ENCODE data around the gene SRP14.
A peak's percentile ranks its signal among the peaks of the same experiment; 100 is the strongest.

The SRP14 gene

DNA sequence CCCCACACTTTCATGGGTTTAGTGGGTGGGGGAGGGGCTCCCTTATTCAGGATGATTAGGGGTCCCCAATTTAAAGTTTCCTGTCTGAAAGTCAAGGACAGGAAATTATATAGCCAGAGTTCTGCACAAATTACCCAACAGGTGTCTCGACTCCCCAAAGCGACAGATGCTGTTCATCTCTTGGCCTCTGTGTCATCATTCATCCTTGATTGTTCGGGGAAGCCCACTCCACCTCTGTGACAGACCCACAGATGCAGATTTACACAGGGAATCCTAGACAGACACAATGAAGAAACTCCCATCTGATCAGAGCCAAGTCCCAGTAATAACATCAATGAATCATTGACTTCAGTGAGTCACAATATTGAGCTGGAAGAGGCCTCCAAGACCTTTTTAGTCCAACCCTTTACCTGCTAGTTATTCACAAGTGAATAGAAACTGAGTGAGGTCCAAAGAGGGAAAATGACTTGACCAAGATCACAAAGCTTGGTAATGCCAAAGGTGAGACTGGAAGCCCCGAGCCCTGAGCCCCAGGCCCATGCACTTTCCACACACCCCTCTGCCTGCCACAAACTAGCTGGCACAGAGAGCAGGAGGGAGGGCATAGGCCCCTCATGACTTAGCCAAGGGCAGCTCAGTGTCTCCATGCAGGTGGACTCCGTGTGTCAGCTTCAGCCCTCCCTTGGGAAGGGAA is 7.9 kb upstream of the SRP14 start:
- Histone ChIP-seq H3K4me1 (peaks cover 13% of the 10 kb centered on the region), H3K4me3 (ENCODE audit: low read depth, low read length) (no peak overlapping the region), H3K36me3 (no peaks in the 10 kb centered on the region), H3K9me3 (no peaks in the 10 kb centered on the region), H3K27me3 (no peaks in the 10 kb centered on the region)
- no peak for DNase-seq
- TF ChIP-seq, protein P1, sequence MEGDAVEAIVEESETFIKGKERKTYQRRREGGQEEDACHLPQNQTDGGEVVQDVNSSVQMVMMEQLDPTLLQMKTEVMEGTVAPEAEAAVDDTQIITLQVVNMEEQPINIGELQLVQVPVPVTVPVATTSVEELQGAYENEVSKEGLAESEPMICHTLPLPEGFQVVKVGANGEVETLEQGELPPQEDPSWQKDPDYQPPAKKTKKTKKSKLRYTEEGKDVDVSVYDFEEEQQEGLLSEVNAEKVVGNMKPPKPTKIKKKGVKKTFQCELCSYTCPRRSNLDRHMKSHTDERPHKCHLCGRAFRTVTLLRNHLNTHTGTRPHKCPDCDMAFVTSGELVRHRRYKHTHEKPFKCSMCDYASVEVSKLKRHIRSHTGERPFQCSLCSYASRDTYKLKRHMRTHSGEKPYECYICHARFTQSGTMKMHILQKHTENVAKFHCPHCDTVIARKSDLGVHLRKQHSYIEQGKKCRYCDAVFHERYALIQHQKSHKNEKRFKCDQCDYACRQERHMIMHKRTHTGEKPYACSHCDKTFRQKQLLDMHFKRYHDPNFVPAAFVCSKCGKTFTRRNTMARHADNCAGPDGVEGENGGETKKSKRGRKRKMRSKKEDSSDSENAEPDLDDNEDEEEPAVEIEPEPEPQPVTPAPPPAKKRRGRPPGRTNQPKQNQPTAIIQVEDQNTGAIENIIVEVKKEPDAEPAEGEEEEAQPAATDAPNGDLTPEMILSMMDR (IDR thresholded peaks at IDR 0.05; ENCODE audit: low read depth, low read length): no peak

DNA sequence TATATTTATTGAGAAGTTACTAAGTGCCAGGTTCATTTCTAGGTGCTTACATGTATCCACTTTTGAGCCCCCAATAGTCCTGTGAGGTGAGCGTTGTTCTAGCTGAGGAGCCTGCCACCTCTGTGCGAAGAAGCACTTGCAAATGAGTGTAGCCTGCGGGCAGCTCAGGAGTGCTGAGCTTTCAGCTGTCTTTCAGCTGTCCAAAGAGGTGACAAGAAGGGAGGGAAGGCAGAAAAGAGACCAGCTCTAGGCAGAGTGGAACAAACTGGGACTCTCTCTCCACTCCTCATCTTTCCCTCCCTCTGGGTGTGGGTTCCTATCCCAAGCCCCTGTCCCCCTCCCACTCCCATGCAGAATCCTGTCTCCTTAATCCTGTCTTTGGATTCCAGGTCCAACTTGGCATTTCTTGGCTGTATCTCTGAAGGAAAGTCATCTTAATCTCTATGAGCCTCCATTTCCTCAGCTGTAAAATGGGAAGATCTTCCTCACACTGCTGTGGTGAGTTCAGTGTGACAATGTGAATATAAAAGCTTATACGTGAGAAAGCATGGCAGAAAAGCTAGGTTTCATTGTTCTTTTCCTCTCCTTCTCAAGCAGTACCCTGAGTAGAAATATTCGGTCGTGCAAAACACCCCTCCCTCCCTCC is 6.7 kb upstream of the SRP14 start:
- no peaks in the 10 kb centered on the region for H3K9me3 ChIP-seq
- DNase-seq: no peak
- H3K27me3 ChIP-seq: no peaks in the 10 kb centered on the region
- peaks cover 13% of the 10 kb centered on the region for H3K4me1 ChIP-seq
- H3K4me3 ChIP-seq (ENCODE audit: low read depth, low read length): no peak overlapping the region
- H3K36me3 ChIP-seq: no peaks in the 10 kb centered on the region
- TF ChIP-seq, protein P1 (IDR thresholded peaks at IDR 0.05; ENCODE audit: low read depth, low read length): no peak

DNA sequence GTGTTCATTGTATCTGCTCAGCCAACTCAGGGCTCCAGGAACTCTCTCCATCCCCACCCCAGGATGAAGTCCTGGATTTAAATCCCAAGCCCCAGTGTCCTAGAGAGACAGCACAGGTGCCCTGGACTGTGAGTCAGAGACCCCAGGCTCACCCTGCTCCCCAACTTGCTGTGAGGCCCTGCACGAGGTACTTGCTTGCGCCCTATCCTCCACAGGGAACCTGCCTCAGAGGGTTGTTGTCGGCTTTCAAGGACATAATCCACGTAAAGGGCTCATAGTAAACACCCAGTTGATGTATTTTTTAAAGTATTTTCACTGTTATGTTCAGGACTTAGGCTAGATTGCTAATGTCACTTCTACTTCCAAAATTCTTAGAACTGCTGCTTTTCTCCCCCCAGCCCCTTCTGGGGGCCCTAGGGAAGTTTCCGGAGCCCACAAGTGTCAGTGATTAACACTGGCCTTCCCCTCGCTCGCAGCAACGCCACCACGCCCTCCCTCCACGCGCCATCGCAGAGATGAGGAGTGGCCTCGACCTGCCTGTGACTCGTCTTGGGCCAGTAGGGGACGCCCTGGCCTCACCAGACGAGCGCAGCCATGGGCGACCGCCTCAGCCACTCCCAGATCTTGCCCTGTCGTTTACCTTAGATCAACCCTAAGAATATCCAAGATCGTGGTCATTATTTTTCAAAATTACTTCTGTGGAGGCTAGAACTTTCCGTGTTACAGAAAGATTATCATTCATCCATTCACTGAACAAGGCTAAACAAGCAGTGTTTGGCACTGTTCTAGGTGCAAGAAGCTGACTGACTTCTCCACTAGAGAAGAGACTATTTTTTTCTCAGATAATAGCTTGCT is 6.0 kb upstream of the SRP14 start:
- peak; percentile 90 for DNase-seq
- Histone ChIP-seq H3K9me3 (no peaks in the 10 kb centered on the region), H3K4me3 (ENCODE audit: low read depth, low read length) (peak overlapping the region; percentile 41), H3K27me3 (no peaks in the 10 kb centered on the region), H3K4me1 (peaks cover 13% of the 10 kb centered on the region), H3K36me3 (no peaks in the 10 kb centered on the region)
- TF ChIP-seq, protein P1 (IDR thresholded peaks at IDR 0.05; ENCODE audit: low read depth, low read length): peak; percentile 89

DNA sequence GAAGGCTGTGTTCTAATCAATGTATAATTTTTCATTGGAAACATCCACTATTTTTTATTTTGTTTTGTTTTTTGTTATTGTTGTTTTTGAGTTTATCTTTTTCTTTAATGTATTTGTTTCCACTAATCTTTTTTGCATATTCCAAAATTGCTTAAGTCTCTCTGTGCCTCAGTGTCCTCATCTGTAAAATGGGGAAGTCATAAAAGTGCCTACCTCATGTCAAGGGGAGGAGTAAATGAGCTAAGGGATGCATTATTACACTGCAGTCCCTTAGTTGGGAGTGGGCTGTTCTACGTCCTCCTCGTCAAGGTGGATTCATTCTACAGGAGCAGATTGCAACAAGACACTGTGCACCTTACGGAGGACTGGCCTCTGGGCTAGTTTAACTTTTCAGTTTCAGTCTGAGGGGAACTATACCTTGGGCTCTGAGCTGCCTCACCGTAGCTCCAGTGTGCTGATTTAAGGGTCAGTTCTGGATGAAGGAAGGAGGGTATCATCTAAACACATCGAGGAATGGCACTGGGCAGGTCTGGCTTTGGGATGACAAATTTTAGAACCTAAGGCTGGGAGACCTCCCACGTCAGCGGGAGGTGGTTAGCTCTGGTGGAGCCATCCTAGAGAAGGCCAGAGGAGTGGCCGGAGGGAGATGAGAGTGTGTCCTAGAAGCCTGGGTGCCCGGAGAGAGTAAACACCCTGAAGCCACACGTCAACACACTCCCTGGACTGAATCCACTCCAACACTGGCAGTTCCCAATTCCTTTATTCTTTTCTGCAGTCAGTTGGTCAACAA is 5.1 kb upstream of the SRP14 start:
- TF ChIP-seq, protein P1 (IDR thresholded peaks at IDR 0.05; ENCODE audit: low read depth, low read length): no peak
- Histone ChIP-seq H3K27me3 (no peaks in the 10 kb centered on the region), H3K4me1 (peaks cover 13% of the 10 kb centered on the region), H3K9me3 (no peaks in the 10 kb centered on the region), H3K36me3 (no peaks in the 10 kb centered on the region), H3K4me3 (ENCODE audit: low read depth, low read length) (no peak overlapping the region)
- no peak for DNase-seq

DNA sequence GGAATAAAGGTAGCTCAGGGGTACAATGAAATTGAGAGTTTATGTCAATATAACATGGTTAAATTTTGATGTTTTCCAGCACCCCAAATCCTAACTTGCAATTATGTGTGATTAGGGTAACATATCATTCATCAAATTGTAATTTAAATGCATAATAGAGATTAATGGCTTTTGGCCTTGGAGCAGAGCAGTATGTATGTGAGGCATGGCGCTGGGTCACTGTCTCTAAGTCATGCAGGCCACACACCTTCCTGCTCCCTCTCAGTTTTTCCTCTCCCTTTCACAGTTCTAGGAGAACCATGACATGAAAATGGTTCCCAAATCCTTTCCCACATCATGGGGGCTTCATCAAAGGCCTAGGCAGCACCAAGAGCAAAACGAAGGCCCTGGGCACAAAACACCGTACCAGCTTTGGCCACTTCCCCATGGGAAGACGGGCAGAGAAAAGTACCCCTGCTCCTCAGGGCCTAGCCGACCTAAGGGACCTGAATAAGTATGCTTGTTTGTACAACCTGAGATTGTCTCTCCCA is 3.9 kb upstream of the SRP14 start:
- H3K27me3 ChIP-seq: no peaks in the 10 kb centered on the region
- no peak overlapping the region for H3K4me3 ChIP-seq (ENCODE audit: low read depth, low read length)
- no peak for DNase-seq
- H3K36me3 ChIP-seq: peaks cover 3% of the 10 kb centered on the region; the same call in 1 of the 2 replicates
- no peaks in the 10 kb centered on the region for H3K9me3 ChIP-seq
- TF ChIP-seq, protein P1 (IDR thresholded peaks at IDR 0.05; ENCODE audit: low read depth, low read length): no peak
- peaks cover 13% of the 10 kb centered on the region for H3K4me1 ChIP-seq

Measured in BE2C (cell line).